Stimulated activated CD8-positive, alpha-beta memory T cell treated with anti-CD3 and anti-CD28 coated beads, Interleukin-7, amount 100 ng/mL, for 24 hours (primary cell): Measurements from ENCODE around the gene ARIH1.

ENCODE experiments used
- DNase-seq: peaks from one replicate; pipeline ENCODE4 v3.0.0-alpha.2; 2020; ENCODE audit warnings: low read depth

ARIH1 gene

GRCh38 chr15:72487070-72487797, 13.1 kb downstream of the ARIH1 start:
- no peak for DNase-seq

DNA sequence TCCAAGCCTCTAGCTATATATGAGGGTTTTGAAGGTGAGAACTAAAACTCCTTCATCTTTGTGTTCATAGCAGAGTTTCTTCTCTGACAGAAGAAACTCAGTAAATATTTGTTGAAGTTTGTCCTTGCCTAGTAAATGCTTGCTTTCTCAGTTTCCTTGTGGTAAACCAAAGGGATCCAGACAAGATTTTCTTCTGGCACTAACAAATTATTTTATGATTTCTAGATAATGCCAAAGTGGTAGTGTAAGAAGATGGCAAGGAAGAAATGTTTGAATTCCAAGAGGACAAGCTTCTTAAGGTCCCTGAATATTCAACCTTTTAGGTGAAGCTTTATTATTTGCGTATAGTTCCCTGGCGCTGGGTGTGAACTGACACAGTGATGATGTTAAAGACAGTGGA, 14.4 kb downstream of the ARIH1 start:
- no peak for DNase-seq

DNA sequence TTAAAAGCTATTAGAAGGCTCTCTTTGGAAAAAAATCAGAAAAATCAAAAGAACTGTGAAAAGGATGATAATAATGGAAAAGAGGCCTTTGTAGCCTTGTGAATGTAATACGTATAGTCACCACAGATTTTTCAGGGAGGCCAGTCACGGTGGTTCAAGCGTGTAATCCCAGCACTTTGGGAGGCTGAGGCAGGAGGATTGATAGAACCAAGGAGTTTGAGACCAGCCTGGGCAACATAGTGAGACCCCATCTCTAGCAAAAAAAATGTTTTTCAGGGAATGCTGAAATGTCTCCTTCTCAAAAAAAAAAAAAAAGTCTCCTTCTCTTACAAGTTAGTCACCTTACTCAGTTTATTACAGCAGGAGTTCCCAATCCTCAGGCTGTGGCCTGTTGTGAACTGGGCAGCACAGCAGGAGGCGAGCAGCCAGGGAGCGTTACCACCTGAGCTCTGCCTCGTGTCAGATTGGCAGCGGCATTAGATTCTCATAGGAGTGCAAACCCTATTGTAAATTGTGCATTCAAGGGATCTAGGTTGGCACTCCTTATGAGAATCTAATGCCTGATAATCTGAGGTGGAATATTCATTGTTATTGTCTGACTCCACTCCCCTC, 15.9 kb downstream of the ARIH1 start:
- no peak for DNase-seq

DNA sequence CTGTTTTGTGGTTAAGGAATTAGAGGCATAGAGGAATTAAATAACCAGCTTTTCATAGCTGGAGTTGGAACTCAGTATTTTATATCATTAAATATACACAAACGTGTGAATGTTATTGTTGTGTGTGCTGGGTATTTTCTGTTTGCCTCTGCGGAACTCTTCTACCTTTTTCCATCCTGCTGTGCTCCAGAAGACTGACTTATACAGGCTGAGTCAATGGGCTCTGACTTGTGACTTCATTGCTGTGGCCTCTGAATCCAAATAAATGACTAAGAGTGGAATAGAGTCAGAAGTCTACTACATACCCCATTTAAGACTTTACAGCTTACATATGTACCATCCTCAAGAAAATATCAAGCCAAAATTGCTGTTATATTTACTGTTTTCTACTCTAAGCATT, 17.6 kb downstream of the ARIH1 start:
- DNase-seq, result no peak

DNA sequence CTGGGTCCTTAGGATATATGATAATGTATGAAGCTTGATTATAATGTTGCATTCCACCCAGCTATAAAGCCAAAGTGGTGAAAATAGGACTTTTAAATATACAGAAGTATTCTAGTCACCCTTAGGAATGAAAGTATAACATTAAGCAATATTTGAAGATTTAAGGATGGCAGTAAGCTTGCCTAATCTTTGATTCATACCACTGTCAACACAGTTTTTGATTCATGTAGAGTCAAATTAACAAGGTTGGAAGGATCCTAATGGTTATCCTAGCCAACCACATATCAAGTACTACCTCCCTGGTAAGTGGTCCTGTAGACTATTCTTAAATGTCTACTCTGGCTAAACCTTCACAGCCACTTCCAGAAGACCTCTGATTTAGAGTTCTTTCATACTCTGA, 18.6 kb downstream of the ARIH1 start:
- no peak for DNase-seq

DNA sequence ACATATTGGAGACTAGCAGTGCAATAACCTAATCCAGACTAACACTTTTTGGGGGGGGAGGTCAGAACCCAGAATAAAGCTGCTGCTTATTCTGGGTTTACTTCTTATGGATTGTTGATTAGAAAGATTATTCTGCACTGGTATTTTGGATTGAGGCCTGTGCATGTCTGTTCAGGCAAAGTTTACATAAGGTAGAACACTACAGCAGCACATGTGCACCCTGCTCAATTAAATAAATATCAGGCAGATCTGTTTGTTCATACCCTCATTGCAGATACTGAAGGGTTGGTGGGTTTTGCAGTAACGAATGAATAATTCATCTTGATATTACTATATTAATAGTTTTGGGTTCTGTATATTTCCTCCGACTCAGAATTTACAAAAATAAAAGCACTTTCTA, 19.1 kb downstream of the ARIH1 start:
- no peak for DNase-seq

DNA sequence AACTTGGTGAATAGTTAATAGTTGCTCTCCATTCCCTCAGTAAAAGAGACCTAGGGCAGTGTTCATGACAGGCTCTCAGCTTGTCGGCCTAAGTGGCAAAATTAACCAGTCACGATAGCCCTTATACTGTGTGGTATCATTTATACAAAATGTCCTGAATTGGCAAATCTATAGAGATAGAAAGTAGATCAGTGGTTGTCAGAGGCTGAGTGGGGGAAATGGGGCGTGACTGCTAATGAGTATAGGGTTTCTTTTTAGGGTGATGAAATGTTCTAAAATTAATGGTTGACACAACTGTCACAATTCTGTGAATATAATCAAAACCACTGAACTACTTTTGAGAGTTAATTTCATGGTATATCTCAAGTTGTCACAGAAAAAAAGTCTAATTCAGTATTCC, 20.9 kb downstream of the ARIH1 start:
- DNase-seq, result no peak

GRCh38 chr15:72496783-72497182, 22.7 kb downstream of the ARIH1 start:
- DNase-seq, result no peak

DNA sequence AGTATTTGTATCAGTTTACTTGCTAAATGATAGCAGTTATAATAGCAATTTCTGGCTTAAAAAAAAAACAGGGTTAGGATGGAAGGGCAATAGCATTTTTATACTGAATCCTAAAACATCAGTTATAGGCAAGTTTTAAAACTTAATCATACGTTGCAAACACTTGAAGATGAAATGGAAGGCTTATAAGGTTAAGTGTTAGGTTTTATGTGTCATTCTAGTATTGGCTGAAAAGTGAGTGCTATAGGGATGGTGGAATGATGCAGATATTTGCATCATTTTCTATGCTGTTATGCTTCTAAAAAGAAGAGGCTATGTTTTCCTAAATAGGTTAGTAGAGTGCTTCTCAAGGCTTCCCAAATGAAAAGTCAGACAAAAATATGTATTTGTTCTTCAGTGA, 23.3 kb downstream of the ARIH1 start:
- DNase-seq, result no peak

GRCh38 chr15:72502220-72502809, 28.2 kb downstream of the ARIH1 start:
- no peak for DNase-seq

- DNase-seq, result no peak
Observed at GRCh38 chr15:72503147-72503546, 29.0 kb downstream of the ARIH1 start.

- no peak for DNase-seq
Observed at GRCh38 chr15:72507402-72508092, 33.4 kb downstream of the ARIH1 start.

GRCh38 chr15:72509484-72509883, 35.4 kb downstream of the ARIH1 start:
- DNase-seq, result no peak

DNA sequence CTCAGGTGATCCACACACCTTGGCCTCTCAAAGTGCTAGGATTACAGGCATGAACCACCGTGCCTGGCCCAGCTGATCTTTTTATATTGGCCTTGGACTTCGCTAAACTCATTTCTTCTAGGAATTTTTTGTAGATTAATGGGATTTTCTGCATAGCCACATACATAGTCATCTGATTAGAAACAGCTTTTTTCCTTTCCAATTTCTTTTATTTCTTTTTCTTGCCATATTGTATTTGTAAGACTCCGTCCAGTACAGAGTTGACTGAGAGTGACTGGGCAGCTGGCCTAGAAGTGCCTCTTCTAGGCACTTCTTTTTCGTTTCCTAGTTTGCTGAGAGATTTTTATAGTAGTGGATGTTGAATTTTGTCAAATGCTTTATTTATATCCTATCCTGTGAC, 37.4 kb downstream of the ARIH1 start:
- no peak for DNase-seq

DNA sequence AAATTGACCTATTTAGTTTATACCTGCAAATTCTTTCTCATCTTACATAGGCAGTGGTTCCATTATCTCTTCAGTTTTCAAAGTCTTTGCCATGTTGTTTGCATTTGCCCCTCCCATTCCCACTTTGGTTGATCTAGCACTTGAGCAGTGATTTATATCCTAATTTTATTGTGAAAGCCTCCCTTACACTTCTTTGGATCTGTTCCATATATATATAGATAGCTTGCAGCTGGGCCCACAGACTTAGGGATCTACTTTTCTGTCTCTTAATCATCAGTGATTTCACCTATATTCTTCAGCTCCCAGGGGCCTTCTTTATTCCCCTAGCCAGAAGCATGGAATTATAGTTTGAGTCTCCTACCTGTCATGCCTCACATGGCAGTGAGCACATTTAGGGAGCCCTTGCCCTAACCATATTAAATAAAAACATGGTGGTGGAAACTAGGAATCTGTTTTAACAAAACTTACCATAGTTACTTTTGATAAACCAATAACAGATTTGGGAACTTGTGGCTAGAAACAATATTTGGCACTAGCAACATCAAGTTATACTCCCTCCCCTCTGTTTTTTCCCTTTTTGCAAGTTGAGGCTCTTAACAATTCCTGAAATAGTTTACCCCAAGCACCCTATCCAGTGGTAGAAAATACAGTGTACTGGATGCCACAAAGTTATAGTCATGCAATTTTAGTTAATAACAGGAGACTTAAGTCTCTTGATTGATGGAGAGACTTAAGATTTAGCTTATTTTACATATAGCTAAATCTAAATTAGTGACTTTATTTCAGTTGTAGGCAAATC, 41.7 kb downstream of the ARIH1 start:
- no peak for DNase-seq

- DNase-seq, result no peak
Observed at GRCh38 chr15:72516777-72517176, 42.6 kb downstream of the ARIH1 start.

DNA sequence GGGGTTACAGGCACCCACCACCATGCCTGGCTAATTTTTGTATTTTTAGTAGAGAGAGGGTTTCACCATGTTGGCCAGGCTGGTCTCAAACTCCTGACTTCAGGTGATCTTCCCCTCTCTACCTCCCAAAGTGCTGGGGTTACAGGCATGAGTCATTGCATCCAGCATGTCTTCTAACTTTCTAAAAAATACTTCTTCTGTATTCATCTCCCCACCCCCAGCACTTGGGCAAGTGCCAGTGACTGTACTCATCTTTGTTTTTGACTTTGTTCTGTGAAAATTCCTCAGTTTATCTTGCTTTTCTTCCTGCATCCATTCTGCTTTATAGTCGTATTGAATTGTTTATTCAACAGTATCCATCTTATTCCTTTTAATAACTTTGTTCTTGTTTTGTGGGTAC, 47.6 kb downstream of the ARIH1 start:
- no peak for DNase-seq

DNA sequence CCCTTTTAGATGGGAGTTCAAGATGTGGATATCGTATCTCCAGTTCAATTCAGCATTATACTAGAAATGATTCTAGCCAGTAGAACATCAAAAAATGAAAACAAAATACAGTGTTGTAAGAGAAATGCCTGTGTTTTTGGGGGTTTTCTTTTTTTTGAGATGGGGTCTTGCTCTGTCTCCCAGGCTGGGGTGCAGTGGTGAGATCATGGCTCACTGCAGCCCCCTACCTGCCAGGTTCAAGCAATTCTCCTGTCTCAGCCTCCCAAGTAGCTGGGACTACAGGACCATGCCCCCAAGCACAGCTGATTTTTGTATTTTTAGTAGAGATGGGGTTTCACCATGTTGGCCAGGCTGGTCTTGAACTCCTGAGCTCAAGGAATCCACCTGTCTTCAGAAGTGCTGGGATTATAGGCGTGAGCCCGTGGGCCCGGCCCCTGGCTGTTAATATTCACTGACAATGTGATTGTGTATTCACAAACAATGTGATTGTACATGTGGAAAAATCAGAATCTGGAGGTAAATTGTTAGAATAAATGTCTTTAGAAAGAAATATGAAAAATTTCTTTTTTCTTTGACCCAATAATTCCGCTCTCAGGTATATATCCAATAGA, 59.0 kb downstream of the ARIH1 start:
- DNase-seq, result no peak

GRCh38 chr15:72534523-72534922, 60.4 kb downstream of the ARIH1 start:
- no peak for DNase-seq

- no peak for DNase-seq
Observed at GRCh38 chr15:72535911-72536310, 61.8 kb downstream of the ARIH1 start.

- DNase-seq, result no peak
Observed at GRCh38 chr15:72536506-72536905, 62.4 kb downstream of the ARIH1 start.

DNA sequence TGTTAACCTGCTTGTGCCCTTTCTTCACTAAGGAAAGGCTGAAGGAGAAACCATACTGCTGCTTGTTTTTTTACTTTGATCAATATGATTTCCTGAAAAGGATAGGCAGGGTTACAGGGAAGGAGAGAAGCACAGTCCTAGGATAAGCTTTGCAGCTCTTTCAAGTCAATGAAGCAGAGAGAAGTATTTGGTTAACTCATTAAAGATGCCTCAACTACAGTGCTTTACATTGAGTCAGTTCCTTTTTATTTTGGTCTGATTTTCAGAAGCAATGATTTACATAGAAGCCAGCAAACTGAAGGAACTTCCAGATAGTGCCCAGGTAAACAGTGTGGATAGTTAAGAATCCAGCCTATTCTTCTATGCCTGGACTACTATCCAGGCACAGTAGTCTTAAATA, 64.8 kb downstream of the ARIH1 start:
- no peak for DNase-seq
